Muscle of leg (tissue), 11 donors: ENCODE measurements around the gene CHN2. TPM values are rescaled to one million over a fixed set of nuclear protein-coding genes. Genes with fewer than 3 reads are reported as not detected.
A peak's percentile ranks its signal among the peaks of the same experiment; 100 is the strongest.

Experiments used
- DNase-seq: peaks from one replicate; pipeline ENCODE4 v3.0.0; 2013
- H3K27ac ChIP-seq: one replicate; pipeline ENCODE4 v1.5.1; 2013; ENCODE audit warnings: mild to moderate bottlenecking, low read length, control low read depth
- H3K27me3 ChIP-seq: one replicate; pipeline ENCODE4 v1.6.1; 2013; ENCODE audit warnings: low read length; ENCODE audit not compliant: control insufficient read depth, insufficient read depth
- H3K36me3 ChIP-seq: one replicate; pipeline ENCODE4 v1.6.1; 2013; ENCODE audit warnings: low read length; ENCODE audit not compliant: control insufficient read depth, insufficient read depth
- H3K4me1 ChIP-seq: one replicate; pipeline ENCODE4 v1.6.1; 2013; ENCODE audit warnings: low read length; ENCODE audit not compliant: control insufficient read depth, insufficient read depth
- H3K4me3 ChIP-seq: one replicate; pipeline ENCODE4 v1.5.1; 2013; ENCODE audit warnings: low read length, control low read depth
- H3K9me3 ChIP-seq: replicated peaks from 2 replicates; pipeline ENCODE4 v1.6.1; 2013; ENCODE audit warnings: low read depth, low read length; ENCODE audit not compliant: control insufficient read depth
- WGBS: methylation state at CpG from one replicate; pipeline ENCODE4 v1.1.5; 2013; ENCODE audit warnings: missing lambda C conversion rate; ENCODE audit not compliant: insufficient coverage; 5-methylcytosine and 5-hydroxymethylcytosine counted together
- polyA plus RNA-seq, 8 donors: library from polyadenylated mRNA; unstranded; fragments of 120-200 nt; gene quantifications; one replicate each; pipeline versions ENCODE4 v1.2.1 to v1.2.3, GENCODE V29; 2013; ENCODE audit warnings: inconsistent platforms in 1 of 8, low replicate concordance in 1 of 8; ENCODE audit not compliant: insufficient read length in 8 of 8, insufficient read depth in 1 of 8
- total RNA-seq: library from RNA; stranded (reverse); fragments of 120-200 nt; gene quantifications from one replicate; pipeline ENCODE4 v1.2.4, GENCODE V29; 2013

The CHN2 gene
- total and polyA plus RNA-seq, 9 donors = 7.6 to 18.2 (median 10.2) TPM

DNA sequence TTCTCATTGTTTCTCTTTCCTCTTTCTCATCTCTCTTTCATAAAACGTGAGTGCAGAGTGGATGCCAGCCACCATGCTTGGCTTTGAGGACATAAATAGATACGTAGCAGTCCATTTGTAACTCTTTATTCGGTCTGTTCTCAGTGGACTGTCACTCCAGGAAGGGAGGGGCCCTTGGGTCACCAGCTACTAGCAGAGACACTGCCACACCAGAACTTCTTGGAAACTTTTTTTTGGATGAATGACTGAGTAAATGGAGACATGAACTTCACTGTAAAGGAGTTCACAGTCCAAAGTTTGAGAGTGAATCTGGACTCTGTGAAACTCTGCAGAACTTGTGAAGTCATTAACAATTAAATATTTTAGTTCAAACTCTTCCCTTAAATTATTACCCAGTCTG, 20.2 kb downstream of the CHN2 start:
- no peaks in the 10 kb centered on the region for H3K36me3 ChIP-seq
- no peak for DNase-seq
- 50% methylated on average over 2 of the region's 3 CpGs for WGBS
- H3K4me1 ChIP-seq = peaks cover 2% of the 10 kb centered on the region
- no peaks in the 10 kb centered on the region for H3K9me3 ChIP-seq
- H3K4me3 ChIP-seq = no peak overlapping the region
- H3K27ac ChIP-seq = no peak overlapping the region
- H3K27me3 ChIP-seq = no peaks in the 10 kb centered on the region

DNA sequence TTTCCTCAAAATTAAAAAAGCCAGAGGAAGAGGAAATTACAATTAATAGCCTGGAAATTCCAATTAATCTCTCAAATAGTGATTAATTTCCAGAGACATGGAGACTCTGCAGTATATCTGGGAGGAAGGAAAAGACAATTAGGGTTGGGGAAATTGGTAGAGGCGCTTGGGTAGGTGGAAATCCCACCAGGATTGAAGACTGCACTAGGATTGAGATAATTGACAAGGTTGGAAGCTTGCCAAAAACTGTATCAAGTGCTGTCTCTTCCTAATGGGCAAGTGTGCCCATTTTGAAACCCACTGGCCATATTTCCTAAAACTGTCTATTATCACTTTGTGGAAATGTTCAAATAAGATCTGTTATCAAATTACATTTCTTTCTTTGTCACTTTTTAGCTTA, 21.6 kb downstream of the CHN2 start:
- H3K4me3 ChIP-seq = no peak overlapping the region
- H3K27me3 ChIP-seq = no peaks in the 10 kb centered on the region
- no peak overlapping the region for H3K27ac ChIP-seq
- 83% methylated on average over 1 of the region's 1 CpG for WGBS
- DNase-seq = no peak
- H3K4me1 ChIP-seq = peaks cover 2% of the 10 kb centered on the region
- no peaks in the 10 kb centered on the region for H3K36me3 ChIP-seq
- H3K9me3 ChIP-seq = no peaks in the 10 kb centered on the region

DNA sequence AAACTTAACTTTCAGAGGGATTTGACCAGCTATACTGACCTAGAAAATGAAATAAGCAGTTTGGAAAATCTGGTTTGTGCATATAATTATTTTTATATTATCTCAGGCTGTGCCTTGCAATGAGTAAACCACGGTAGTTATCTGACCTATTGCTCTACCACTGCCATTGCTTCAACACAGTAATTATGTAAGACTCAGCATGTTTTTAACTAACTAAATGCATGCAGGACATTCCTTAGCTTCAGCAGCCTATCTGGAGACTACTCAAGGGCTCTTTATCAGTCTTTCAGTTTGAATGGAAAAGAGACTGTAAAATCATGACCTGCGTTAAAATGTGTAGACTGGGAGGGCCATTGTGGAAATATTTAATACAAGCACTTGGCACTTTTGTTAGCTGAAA, 22.5 kb downstream of the CHN2 start:
- H3K4me1 ChIP-seq = peaks cover 2% of the 10 kb centered on the region
- H3K36me3 ChIP-seq = no peaks in the 10 kb centered on the region
- H3K27ac ChIP-seq = no peak overlapping the region
- DNase-seq = no peak
- WGBS = 20% methylated on average over 1 of the region's 2 CpGs
- no peaks in the 10 kb centered on the region for H3K9me3 ChIP-seq
- H3K4me3 ChIP-seq = no peak overlapping the region
- H3K27me3 ChIP-seq = no peaks in the 10 kb centered on the region

DNA sequence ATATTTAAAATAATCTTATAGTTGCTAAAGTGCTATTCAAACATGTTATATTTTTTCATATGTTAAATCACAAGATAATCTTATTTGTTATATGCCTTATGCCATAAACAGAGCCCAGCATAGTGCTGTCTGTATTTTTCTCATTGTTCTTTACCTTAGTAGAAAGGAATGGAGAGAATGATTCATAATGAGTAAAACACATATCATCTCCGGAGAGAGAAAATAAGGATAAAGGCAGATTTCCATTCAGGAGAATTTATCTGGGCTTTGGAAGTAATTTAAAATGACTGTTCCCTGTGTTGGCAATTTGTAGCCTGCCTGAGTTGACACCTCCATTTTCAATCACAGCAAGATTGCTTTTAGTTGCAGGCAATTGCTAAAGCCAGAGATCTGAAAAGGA, 30.2 kb downstream of the CHN2 start:
- no CpG with 5 or more reads among the region's 1 CpG for WGBS
- no peaks in the 10 kb centered on the region for H3K36me3 ChIP-seq
- peak; percentile 76 for DNase-seq
- no peak overlapping the region for H3K4me3 ChIP-seq
- peaks cover 6% of the 10 kb centered on the region for H3K4me1 ChIP-seq
- H3K9me3 ChIP-seq = no peaks in the 10 kb centered on the region
- no peaks in the 10 kb centered on the region for H3K27me3 ChIP-seq
- H3K27ac ChIP-seq = no peak overlapping the region

DNA sequence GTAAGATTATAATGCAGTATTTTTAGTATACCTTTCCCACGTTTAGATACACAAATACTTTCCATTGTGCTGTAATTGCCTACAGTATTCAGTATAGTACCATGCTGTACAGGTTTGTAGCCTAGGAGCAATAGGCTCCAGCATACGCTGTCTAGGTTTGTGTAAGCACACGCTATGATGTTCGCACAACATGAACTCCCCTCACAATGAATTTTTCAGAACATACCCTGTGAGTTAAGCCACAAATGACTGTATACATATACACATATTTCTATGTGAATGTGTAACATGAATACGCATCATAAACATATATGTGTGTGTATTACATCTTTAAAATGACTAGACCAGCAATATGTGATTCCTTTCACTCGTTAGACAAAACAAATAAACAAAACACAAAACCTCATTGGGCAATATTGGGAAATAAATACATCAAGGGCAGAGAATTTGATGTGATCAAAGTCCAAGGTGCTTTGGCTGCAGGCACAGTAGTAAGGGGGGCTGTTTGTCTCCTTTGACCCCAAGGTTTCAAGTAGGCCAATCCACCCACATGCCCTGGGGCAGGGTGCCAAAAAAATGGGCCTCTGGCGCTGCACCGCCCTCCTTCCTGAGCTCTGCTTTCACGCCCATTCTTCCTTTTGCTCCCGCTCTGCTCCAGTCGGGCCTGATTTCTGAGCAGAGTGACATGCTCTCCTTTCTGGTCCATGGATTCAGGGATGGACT, 33.9 kb downstream of the CHN2 start:
- Histone ChIP-seq H3K4me3 (no peak overlapping the region), H3K27ac (peak overlapping the region; percentile 58), H3K4me1 (peaks cover 6% of the 10 kb centered on the region), H3K9me3 (no peaks in the 10 kb centered on the region), H3K36me3 (no peaks in the 10 kb centered on the region), H3K27me3 (no peaks in the 10 kb centered on the region)
- DNase-seq = no peak
- 75% methylated on average over 5 of the region's 11 CpGs for WGBS

DNA sequence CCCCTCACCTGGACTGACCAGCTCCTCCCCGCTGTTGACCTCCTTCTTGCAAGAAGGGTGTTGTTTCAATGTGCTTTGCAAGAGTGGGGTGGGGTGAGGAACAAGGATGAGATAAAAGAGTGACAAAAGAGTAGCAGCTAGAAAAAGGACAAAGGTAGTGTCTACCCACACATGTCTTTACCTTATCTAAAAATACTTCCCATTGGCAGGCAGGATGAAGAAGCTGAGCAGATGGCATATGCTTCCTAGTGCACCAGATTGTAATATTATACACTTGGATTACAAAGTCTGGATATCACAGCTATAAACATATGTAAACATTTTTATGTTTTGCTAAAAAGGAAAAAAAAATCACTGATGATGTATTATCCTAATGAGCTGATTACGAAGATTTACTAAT, 34.5 kb downstream of the CHN2 start:
- no peak overlapping the region for H3K4me3 ChIP-seq
- peaks cover 6% of the 10 kb centered on the region for H3K4me1 ChIP-seq
- no peaks in the 10 kb centered on the region for H3K36me3 ChIP-seq
- WGBS = no CpG with 5 or more reads among the region's 2 CpGs
- no peaks in the 10 kb centered on the region for H3K27me3 ChIP-seq
- H3K27ac ChIP-seq = peak overlapping the region; percentile 58
- H3K9me3 ChIP-seq = no peaks in the 10 kb centered on the region
- DNase-seq = no peak

DNA sequence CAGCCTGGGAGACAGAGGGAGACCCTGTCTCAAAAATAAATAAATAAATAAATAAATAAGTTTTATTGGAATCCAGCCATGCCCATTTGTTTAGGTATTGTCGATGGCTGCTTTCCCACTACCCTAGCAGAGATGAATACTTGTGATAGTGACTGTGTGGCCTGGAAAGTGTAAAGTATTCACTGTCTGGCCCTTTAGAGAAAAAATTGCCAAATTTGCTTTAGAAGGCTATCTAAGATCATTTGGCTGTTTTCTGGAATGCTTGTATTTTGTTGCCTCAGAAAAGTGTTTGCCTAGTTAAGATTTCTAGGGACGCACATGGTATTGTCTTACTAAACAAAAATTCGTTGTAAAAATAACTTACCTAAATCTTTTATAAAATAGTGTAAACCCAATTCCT, 35.4 kb downstream of the CHN2 start:
- WGBS = no CpG with 5 or more reads among the region's 3 CpGs
- H3K4me1 ChIP-seq = peaks cover 6% of the 10 kb centered on the region

DNA sequence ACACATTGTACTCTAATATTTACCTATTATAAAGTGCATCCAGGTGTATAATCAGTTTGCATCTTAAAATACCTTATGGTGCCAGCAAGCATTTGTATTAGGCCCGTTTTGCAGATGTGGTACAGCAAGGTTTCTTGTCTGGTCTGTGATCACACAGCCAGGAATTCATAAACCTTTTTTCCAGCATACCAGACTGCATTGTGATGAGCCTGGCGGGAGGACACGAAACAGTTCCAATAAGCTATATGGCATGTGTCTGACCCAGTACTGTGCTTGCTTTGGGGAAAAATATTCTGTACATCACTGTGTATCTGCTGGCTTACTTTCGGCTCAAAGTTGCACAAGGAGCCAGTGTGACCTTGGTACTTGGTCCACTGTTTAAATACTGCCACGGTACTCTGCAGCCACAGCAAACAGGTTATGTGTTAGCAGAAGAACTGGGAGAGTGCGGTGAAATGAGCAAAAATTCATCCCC, 36.3 kb downstream of the CHN2 start:
- H3K36me3 ChIP-seq = no peaks in the 10 kb centered on the region
- H3K9me3 ChIP-seq = no peaks in the 10 kb centered on the region
- peak; percentile 72 for DNase-seq
- no peak overlapping the region for H3K27ac ChIP-seq
- peaks cover 6% of the 10 kb centered on the region for H3K4me1 ChIP-seq
- H3K27me3 ChIP-seq = no peaks in the 10 kb centered on the region
- no peak overlapping the region for H3K4me3 ChIP-seq
- 63% methylated on average over 5 of the region's 6 CpGs for WGBS

More for the DNA sequence above, 35.4 kb downstream of the CHN2 start:
- Histone ChIP-seq H3K9me3 (no peaks in the 10 kb centered on the region), H3K4me3 (no peak overlapping the region), H3K27ac (no peak overlapping the region), H3K36me3 (no peaks in the 10 kb centered on the region), H3K27me3 (no peaks in the 10 kb centered on the region)
- no peak for DNase-seq

DNA sequence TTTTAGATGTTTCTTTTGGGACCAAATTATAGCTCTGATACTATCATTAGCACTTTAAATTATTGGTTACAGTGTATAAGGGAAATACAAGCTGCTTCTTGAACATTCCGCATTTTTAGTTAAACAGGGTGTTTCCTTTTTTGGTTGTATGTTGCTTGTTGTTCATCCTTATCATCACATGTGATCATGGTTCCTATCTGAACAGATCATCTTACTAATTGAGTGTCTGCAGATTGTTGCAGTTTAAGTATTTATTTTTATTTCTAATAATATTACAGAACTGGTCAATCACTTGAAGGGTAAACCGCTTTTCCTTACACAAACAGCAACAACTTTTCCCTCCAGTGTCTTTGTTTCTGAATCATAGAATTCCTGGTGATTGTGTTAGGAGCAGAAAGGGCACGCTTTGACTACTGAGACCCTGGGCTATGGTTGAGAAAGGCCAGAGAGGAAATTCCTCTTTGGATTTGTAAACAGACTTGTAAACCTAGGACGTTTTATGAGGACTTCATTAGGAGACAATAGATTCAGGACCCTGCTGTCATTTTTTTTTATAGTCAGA, 37.2 kb downstream of the CHN2 start:
- H3K36me3 ChIP-seq = no peaks in the 10 kb centered on the region
- H3K4me3 ChIP-seq = no peak overlapping the region
- peaks cover 6% of the 10 kb centered on the region for H3K4me1 ChIP-seq
- H3K9me3 ChIP-seq = no peaks in the 10 kb centered on the region
- peak overlapping the region; percentile 15 for H3K27ac ChIP-seq
- no CpG with 5 or more reads among the region's 4 CpGs for WGBS
- no peaks in the 10 kb centered on the region for H3K27me3 ChIP-seq
- no peak for DNase-seq

DNA sequence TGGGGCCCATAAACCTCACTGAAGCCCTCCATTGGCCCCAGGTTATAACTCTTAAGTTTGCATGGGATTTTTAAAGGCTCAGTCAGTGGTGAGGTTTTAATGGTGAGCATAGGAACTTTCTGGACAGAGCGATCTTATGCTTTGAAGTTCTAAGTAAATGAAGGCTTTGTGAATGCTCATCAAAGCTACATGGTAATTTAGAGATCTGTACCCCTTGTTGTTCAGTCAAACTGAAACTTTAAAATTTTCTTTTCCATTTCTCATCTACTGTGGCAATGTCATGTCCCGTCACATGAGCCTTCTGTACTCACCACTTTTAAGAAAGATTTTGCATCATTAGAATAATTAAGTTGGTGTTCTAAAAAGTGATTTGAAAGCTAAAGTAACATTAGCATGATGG, 39.9 kb downstream of the CHN2 start:
- H3K9me3 ChIP-seq = no peaks in the 10 kb centered on the region
- no peaks in the 10 kb centered on the region for H3K4me1 ChIP-seq
- no CpG with 5 or more reads among the region's 2 CpGs for WGBS
- H3K36me3 ChIP-seq = no peaks in the 10 kb centered on the region
- DNase-seq = no peak
- H3K27me3 ChIP-seq = no peaks in the 10 kb centered on the region
- H3K27ac ChIP-seq = no peak overlapping the region
- no peak overlapping the region for H3K4me3 ChIP-seq
